ENCODE data around the gene CALCOCO1.
A peak's percentile ranks its signal among the peaks of the same experiment; 100 is the strongest.
"Not testable (repeated sequence)": the region's sequence is repeated elsewhere in the genome, so short reads cannot be mapped to it uniquely, and the experiment has no call there.

Gene CALCOCO1

DNA sequence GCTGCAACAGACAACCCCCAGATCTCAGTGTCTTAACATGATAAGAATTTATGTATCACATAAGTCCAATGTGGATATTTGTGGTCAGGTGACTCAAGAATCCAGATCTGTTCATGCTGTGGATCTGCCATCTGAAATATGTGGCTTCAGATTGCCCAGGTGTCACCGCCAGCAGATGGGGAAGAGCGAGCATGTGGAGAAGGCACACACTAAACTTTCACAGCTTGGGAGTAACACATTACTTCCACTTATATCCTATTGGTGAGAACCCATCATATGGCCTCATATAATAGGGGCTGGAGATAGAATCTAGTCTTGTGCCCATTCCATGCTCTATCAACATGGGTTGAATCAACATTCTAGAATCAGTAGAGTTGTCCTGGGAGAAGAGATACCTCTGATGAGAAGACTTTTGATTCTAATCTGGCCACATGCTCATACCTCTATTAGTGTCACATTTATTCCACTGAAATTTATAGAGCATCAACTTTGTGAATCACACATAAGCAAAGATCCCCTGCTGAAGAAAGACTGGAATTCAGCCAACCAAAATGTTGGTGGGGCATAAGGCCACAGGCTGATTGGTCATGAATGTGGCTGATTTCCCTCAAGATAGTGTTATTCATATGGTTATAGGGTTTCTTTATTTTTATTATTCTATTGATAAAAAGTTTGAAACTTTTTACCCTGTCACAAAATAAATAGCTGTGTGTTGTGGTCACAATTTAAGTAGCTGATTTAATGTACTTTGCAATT, 6.0 kb upstream of the CALCOCO1 start:
- DNase-seq (ENCODE audit: low spot score): no peak

GRCh38 chr12:53729644-53730043, 2.4 kb upstream of the CALCOCO1 start:
- peak; percentile 65 for DNase-seq (ENCODE audit: low spot score)

- DNase-seq (ENCODE audit: low spot score): no peak
Measured at GRCh38 chr12:53728206-53728605, 954 bp upstream of the CALCOCO1 start.

DNA sequence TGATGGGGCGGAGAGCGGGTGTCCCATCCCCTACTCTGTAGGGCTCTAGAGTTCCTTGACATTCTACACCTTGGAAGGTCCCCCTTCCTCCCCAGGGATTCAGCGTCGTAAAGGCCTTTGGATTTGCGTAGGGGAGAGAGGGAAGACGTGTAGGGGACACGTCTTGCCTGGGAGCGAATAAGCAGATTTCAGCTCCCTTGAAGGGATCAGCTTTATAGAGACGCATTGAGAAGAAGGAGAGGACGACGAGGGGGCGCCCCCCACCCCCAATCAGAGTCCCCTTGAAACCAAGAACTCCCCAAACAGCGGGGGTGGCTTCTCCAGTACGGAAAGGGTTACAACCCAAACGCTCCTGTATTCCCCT, 324 bp downstream of the CALCOCO1 start:
- peak; percentile 29 for DNase-seq (ENCODE audit: low spot score)

GRCh38 chr12:53726341-53726740, 911 bp downstream of the CALCOCO1 start:
- peak; percentile 74 for DNase-seq (ENCODE audit: low spot score)

GRCh38 chr12:53725824-53726223, 1.4 kb downstream of the CALCOCO1 start:
- no peak for DNase-seq (ENCODE audit: low spot score)

GRCh38 chr12:53722450-53723041, 4.7 kb downstream of the CALCOCO1 start:
- no peak for DNase-seq (ENCODE audit: low spot score)

GRCh38 chr12:53720946-53721345, 6.3 kb downstream of the CALCOCO1 start:
- no peak for DNase-seq (ENCODE audit: low spot score)

DNA sequence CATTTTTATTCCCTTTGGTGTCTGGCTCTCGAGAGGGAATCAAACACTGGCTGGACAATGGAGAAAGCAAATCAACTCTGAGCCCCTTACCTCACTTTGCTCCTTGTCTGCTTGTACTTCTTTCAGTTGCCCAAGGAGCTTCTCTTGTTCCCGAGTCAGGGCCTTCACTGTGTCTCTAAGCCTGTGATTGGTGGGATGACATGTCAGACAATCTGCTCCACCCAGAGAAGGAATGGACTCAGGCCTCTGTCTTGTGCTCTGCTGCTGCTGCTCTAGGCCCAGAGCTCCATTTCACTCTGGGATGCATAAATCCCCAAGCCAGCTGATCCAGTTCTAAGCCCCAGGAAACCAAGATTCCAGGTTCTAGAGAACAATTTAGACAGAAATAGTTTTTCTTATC, 7.6 kb downstream of the CALCOCO1 start:
- DNase-seq (ENCODE audit: low spot score): no peak

DNA sequence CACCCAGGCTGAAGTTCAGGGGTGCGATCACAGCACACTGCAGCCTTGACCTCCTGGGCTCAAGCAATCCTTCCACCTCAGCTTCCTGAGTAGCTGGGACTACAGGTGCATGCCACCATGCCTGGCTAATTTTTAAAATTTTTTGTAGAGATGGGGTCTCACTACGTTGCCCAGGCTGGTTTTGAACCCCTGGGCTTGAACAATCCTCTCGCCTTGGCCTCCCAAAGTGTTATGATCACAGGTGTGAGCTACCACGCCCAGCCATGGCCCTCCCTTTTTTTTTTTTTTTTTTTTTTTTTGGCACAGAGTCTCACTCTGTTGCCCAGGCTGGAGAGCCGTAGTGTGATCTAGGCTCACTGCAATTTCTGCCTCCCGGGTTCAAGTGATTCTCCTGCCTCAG, 8.7 kb downstream of the CALCOCO1 start:
- not testable (repeated sequence) for DNase-seq (ENCODE audit: low spot score)

- DNase-seq (ENCODE audit: low spot score): no peak
Measured at GRCh38 chr12:53717319-53717718, 9.9 kb downstream of the CALCOCO1 start.

GRCh38 chr12:53714004-53714403, 13.2 kb downstream of the CALCOCO1 start:
- no peak for DNase-seq (ENCODE audit: low spot score)

- no peak for DNase-seq (ENCODE audit: low spot score)
Measured at GRCh38 chr12:53713516-53713915, 13.7 kb downstream of the CALCOCO1 start.

DNA sequence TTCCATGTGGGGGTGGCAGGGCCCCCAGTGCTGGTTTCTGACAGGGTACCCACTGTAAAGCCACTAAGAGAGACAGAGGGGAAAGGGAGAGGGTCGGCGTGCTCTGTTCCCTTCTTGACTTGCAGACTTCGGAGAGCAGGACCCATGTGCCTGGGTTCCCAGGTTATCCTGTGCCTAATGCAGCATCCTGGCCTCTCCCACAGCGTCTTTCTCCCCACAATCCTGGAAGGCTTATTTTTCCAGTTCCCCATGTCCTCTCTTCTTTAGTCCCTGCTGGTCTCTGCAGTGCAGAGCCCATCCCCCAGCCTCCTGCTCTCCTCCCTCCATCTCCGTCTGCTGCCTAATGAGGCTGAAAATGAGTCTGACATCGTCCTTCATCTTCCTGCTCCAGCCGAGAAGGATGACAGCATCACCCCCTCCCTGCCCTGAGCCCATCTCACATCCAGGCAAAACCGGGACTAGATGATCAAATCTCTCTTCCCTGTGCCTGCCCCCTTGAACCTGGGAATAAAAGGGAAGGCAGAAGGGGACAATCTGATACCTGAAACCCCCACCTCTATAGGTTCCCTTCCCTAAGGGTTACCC, 15.1 kb downstream of the CALCOCO1 start:
- no peak for DNase-seq (ENCODE audit: low spot score)

DNA sequence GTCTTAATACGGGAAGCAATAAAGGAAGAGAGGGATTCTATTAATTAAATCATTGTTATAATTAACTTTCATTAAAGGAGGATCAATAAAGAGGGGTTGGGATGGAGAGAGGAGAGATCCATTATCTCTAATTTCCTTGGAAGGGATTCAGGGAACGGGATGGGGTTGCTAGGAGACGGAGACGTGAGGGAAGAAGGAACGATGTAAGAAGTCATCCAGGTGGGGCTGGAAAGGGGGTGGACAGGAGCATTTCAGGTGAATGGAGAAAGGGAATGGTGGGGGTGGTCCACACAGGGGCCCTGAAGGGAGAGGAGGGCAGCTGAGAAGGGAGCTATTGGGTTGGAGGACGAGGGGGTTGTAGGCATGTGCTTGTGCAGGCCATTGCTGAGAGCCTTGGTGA, 17.2 kb downstream of the CALCOCO1 start:
- DNase-seq (ENCODE audit: low spot score): no peak

DNA sequence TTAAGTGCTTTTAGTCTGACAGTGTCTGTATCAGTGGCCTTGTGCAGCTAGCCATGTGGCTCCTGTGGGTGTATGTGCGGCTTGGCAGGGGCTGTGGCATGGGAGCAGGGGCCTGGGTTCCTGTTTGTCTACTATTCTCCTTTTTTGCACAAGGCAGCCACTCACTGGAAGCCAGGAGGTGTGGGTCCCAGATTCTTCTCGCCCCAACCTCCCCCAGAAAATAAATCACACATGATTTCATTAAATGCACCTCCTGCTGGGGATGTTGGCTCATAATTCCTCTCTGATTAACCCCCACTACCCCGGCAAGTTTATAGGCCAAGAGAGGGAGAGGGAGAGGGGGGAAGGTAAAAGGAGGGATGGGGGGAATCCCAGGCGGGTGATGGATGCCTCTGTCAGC, 17.6 kb downstream of the CALCOCO1 start:
- DNase-seq (ENCODE audit: low spot score): no peak

DNA sequence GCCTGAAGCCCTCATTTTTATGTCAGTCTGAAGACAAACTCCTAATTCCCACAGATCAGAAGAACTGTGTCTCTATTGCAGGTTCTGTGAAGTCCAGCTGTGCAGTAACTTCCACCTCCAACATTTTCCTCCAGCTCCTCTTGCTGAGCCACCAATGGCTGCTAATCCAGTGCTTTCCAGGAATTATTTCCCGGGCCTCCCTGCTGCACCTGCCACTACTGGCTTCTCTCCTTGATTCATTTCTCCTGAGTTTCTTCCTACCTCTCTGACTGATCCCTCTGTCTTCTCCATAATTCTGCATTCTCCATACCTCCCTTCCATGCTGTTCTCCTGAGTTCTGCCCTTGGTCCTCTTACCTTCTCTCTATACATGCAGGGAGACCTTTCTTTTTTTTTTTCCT, 21.2 kb downstream of the CALCOCO1 start:
- no peak for DNase-seq (ENCODE audit: low spot score)

GRCh38 chr12:53703756-53704155, 23.5 kb downstream of the CALCOCO1 start:
- DNase-seq (ENCODE audit: low spot score): no peak

DNA sequence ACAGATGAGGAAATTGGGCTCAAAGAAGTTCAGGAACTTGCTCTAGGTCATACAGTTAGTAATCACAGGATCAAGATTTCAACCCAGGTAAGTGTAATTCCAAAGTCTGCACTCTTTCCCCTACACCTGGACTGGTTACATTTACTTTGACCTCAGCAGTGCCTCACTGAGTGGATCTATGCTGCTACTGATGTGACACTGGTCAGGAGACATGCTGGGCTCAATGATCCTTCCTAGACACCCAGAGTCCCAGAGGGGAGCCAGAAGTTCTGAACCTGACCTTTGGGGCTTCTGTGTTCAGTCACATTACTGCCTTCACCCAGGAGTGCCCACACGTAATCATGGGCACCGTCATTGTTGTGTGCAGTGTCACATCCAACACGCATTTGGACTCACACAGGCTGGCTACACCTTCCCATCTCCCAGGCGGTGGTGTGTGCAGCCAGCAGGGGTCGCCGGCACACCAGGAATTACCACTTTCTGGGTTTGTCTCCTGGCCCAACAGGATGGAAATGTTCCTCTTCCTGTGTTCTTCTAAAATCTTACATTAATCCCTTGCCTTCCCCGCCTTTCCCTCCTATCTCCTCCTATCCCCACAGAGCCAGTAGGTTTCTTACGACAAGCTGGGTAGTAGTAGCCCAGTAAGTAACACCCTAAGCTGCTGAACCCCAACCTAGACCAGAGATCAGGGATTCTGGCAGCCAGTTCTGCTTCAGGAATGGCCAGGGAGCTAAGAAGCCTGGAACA, 25.6 kb downstream of the CALCOCO1 start:
- DNase-seq (ENCODE audit: low spot score): peak; percentile 76

- DNase-seq (ENCODE audit: low spot score): no peak
Measured at GRCh38 chr12:53700567-53700966, 26.7 kb downstream of the CALCOCO1 start.

DNA sequence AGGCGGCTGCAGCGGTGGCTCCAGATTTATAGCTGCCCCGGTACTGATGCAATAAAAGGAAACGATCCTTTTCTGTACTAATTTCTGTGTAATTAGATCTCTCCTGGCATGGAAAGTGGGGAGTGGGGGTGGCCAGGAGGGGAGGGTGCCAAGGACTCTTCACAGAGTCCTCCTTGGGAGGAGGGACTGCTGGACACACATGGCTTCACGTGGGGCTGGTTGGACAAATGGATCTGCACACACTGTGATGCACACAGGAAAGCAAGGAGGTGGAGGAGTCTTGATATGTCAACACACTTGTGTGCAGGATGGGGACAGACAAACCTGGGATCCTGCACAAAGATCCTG, 27.6 kb downstream of the CALCOCO1 start:
- no peak for DNase-seq (ENCODE audit: low spot score)

- DNase-seq (ENCODE audit: low spot score): no peak
Measured at GRCh38 chr12:53698948-53699677, 28.1 kb downstream of the CALCOCO1 start.
